Panc1 (cell line): Measurements from ENCODE around the gene NTM.

ENCODE experiments used
- CTCF ChIP-seq: fragments of 450-650 bp; IDR thresholded peaks from 2 replicates; pipeline ENCODE4 v1.5.1; 2017; ENCODE audit warnings: mild to moderate bottlenecking
- REST ChIP-seq, 2 experiments: IDR thresholded peaks; 2 replicates each; pipeline ENCODE4 v1.6.1; 2011 to 2012; ENCODE audit warnings: low read depth in 2 of 2, control low read depth in 1 of 2, low read length in 1 of 2, mild to moderate bottlenecking in 1 of 2, moderate library complexity in 1 of 2; ENCODE audit not compliant: insufficient read depth in 1 of 2

GRCh38 chr11:131393691-131394090 is 23.3 kb downstream of the NTM start:
- no peak for TF ChIP-seq CTCF
- no peak for TF ChIP-seq REST (IDR thresholded peaks at IDR 0.05; ENCODE audit: insufficient read depth in 1 of 2, low read depth in 2 of 2, low read length in 1 of 2)
